Mucosa of rectum (tissue), 2 donors: ENCODE results near the gene ELAVL2.

Experiments used
- H3K27ac ChIP-seq, 2 donors: one replicate each; pipeline ENCODE4 v1.7.0; 2013; ENCODE audit warnings: inconsistent platforms in 2 of 2, low read depth in 2 of 2, low read length in 2 of 2
- H3K27me3 ChIP-seq, 2 donors: one replicate each; pipeline ENCODE4 v1.7.0; 2013; ENCODE audit warnings: low read length in 2 of 2; ENCODE audit not compliant: control insufficient read depth in 2 of 2, insufficient read depth in 2 of 2
- H3K36me3 ChIP-seq, 2 donors: one replicate each; pipeline ENCODE4 v1.7.0; 2013; ENCODE audit warnings: low read length in 2 of 2; ENCODE audit not compliant: control insufficient read depth in 2 of 2, insufficient read depth in 2 of 2
- H3K4me1 ChIP-seq, 2 donors: one replicate each; pipeline ENCODE4 v1.7.0; 2013; ENCODE audit warnings: low read length in 2 of 2, mild to moderate bottlenecking in 1 of 2; ENCODE audit not compliant: control insufficient read depth in 2 of 2, insufficient read depth in 2 of 2
- H3K4me3 ChIP-seq, 2 donors: one replicate each; pipeline ENCODE4 v1.7.0; 2013; ENCODE audit warnings: low read length in 2 of 2
- H3K9ac ChIP-seq, 2 donors: one replicate each; pipeline ENCODE4 v1.7.0; 2013; ENCODE audit warnings: low read length in 2 of 2, low read depth in 1 of 2, mild to moderate bottlenecking in 1 of 2
- H3K9me3 ChIP-seq, 2 donors: one replicate each; pipeline ENCODE4 v1.7.0; 2013; ENCODE audit warnings: low read length in 2 of 2; ENCODE audit not compliant: control insufficient read depth in 2 of 2
- donor health status: healthy.
- donor health status: Normal muscosa, but diverticular disease.

The ELAVL2 gene

DNA sequence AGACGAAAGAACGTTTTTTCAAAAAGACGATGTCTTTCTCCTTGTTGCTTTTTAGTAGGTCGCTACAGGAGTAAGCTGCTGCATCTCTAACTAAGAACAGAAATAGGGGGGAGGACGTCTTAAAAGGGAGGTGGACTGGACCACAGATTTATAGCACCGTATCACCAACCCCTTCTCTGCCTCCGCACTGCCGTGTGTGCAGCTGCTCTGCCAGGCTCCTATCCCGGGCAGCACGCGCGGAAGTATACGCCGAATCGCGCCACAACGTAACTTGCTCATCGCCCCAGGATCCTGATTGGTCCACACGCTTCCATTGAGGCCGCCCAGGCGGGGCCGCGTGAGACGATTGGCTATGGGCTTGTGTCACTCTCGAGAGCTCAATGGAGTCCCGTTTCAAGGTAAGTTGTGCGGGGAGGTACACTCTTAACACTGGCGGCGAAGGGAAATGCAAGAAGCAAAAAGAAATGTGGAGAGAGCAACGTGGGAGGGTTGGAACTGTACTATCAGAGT lies at the start of gene ELAVL2:
ELAVL2 (minus strand) TSS at position 121 of the 510 bp plus-strand sequence. CDS start 64,006 bp downstream, outside the sequence.
- no peaks in the 10 kb centered on the region for H3K9me3 ChIP-seq
- H3K36me3 ChIP-seq = no peaks in the 10 kb centered on the region
- H3K27me3 ChIP-seq = peaks cover 34 to 58% of the 10 kb centered on the region in 2 donors
- H3K4me1 ChIP-seq = peaks cover 1 to 9% of the 10 kb centered on the region in 2 donors
- no peak within 1 kb of the TSS for H3K9ac ChIP-seq
- peak within 1 kb of the TSS; percentile 69 to 80 for H3K4me3 ChIP-seq
- H3K27ac ChIP-seq = no peak within 1 kb of the TSS

DNA sequence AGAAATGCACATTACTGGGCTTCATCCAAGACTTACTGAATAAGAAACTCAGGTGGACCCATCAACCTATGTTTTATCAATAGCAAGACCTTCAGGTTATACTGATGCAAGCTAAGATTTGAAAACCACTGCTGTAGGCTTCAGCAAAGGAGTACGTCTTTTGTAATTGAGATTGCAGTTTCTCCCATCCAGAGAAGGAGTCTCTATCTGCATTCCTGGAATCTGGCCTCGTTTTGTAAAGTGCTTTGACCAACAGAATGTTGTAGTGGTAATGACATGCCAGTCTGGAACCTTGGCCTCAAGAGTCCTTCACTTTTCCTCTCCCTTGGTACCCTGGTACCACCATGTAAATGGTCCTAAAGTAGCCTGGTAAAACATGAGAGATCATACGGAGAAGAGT lies 32.2 kb upstream of the ELAVL2 start:
- H3K4me3 ChIP-seq = no peak overlapping the region
- H3K36me3 ChIP-seq = no peaks in the 10 kb centered on the region
- H3K27ac ChIP-seq = no peak overlapping the region
- H3K4me1 ChIP-seq = no peaks in the 10 kb centered on the region
- no peaks in the 10 kb centered on the region for H3K9me3 ChIP-seq
- H3K27me3 ChIP-seq = no peaks in the 10 kb centered on the region
- H3K9ac ChIP-seq = no peak overlapping the region

DNA sequence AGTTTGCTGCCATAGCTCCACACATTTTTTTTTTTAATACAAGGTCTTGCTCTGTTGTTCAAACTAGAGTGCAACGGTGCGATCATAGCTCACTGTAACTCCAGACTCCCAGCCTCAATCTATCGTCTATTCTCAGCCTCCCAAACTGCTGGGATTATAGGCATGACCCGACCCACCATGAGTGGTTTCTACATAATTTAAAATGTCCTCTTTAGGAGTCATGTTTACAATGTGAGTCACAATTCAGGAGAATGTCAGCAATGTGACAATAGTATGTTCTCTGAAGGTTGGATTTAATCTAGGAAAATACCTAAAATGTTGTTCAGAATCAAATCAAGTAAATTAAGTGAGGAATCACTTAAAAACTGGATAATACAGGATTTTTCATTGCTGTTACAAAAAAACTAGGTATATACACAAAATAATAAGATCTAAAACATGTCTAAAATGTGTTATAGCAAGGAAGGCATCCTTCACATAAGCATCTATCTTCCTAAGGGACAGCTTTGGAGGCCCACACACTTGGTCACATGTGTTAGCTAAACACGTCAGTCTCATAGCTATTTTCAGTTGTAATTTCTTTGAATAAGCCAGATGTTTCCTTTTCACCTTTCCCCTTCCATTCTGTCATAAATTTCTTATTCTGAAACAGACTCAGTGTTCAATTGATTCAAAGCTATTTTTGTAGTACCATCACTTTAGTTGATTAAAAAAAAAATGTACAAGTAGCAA lies 30.0 kb upstream of the ELAVL2 start:
- no peaks in the 10 kb centered on the region for H3K36me3 ChIP-seq
- no peak overlapping the region for H3K9ac ChIP-seq
- no peaks in the 10 kb centered on the region for H3K9me3 ChIP-seq
- H3K4me1 ChIP-seq = no peaks in the 10 kb centered on the region
- H3K27ac ChIP-seq = no peak overlapping the region
- H3K4me3 ChIP-seq = no peak overlapping the region
- peaks cover 4% of the 10 kb centered on the region in 2 donors for H3K27me3 ChIP-seq

DNA sequence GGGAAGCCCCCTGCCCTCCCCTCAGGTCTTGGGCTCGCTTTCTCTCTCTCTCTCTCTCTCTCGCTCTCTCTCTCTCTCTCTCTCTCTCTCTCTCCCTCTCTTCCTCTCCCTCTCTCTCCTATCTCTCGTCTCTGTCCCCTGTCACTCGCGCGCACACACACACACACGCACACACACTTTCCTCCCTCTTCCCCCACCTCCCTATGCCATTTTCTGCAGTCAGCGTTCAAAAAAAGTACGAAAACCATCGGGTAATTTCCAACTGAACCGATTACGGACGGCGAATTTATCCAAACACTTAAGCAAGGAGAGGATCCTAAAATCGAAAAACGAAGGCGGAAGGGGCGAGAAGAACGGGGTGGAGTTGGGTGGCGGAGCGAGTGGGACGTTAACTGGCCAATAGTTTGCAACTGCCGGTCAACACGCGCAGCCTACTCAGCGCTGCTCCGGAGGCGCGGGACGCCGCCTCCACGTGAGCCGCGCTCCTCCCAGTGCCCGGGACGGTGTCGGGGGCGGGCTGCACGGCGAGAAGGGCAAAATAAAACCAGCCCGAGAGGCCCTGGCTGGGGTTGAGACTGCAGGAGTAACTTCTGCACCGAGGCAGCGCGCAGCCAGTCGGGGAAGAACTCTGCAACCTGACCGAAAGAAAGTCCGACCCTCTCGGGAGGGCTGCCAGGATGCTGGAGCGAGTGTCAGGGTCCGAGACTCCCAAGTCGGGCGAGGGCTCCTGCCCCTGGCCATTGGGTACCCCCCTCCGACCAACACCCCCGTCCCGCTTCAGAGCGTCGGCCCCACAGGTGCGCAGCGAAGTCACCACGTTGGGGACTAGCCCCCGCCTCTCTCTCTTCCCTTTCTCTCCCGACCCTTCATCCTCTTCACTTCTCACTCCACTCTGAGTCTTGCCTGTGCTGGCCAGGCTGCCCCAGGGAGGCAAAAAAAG lies 24.9 kb upstream of the ELAVL2 start:
- Histone ChIP-seq H3K4me1 (no peaks in the 10 kb centered on the region), H3K9me3 (no peaks in the 10 kb centered on the region), H3K36me3 (no peaks in the 10 kb centered on the region), H3K9ac (no peak overlapping the region), H3K4me3 (peak overlapping the region; percentile 64 to 68), H3K27me3 (peaks cover 16 to 25% of the 10 kb centered on the region in 2 donors), H3K27ac (no peak overlapping the region)

DNA sequence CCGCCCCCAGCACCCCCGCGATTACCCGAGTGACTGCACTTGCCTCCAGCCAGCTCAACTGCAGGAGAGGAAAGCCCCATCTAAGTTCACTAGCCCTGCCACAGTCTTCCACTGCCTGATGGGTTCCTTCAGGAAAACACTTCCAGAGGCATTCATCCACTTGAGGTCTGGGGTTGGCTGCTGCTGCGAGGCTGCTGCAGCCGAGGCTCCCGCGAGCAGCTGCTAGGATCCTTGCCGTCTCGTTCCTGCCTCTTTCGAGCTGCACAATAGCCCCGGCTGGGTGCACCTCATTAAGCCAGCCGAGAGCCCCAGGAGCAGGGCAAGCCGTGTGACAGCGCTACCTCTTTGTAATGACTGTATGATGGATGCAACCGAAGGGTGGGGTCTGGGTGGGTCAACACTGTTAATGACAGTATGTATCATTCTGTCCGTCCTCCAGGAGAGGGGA lies 24.2 kb upstream of the ELAVL2 start:
- Histone ChIP-seq H3K4me3 (peak overlapping the region; percentile 64 to 68), H3K27ac (no peak overlapping the region), H3K9ac (no peak overlapping the region), H3K27me3 (peaks cover 16 to 25% of the 10 kb centered on the region in 2 donors), H3K9me3 (no peaks in the 10 kb centered on the region), H3K4me1 (no peaks in the 10 kb centered on the region), H3K36me3 (no peaks in the 10 kb centered on the region)

DNA sequence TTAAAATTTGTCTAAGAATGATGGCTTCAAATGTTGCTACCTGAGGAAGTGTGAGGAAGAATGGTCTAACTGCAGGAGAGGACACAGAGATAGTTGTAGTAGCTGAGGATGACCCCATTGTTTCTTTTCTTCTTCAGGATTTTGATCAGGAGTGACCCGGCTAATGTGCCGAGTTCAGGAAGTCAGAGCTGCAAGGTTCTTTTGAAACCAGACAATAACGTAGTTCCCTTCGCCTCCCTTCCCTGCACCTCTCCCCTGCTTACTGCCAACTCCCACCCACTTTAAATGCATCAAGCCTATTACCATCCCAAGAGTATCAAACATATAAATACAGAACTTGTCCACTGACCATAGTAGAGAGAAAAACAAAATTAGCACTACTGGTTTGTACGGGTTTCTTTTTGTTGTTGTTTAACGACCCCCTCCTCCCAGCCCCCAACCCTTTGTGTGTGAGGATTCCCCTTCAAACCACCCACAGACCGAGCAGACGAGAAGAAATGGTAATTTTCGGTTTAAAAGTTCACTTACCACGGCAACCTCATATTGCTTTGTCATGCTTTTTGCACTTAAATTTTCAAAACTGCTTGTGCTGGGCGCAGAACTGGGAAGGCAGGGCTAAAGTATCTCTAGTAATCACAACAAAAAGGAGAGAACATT lies 23.5 kb upstream of the ELAVL2 start:
- no peak overlapping the region for H3K9ac ChIP-seq
- no peak overlapping the region for H3K4me3 ChIP-seq
- no peaks in the 10 kb centered on the region for H3K4me1 ChIP-seq
- no peak overlapping the region for H3K27ac ChIP-seq
- H3K9me3 ChIP-seq = no peaks in the 10 kb centered on the region
- no peaks in the 10 kb centered on the region for H3K36me3 ChIP-seq
- peaks cover 16 to 25% of the 10 kb centered on the region in 2 donors for H3K27me3 ChIP-seq

DNA sequence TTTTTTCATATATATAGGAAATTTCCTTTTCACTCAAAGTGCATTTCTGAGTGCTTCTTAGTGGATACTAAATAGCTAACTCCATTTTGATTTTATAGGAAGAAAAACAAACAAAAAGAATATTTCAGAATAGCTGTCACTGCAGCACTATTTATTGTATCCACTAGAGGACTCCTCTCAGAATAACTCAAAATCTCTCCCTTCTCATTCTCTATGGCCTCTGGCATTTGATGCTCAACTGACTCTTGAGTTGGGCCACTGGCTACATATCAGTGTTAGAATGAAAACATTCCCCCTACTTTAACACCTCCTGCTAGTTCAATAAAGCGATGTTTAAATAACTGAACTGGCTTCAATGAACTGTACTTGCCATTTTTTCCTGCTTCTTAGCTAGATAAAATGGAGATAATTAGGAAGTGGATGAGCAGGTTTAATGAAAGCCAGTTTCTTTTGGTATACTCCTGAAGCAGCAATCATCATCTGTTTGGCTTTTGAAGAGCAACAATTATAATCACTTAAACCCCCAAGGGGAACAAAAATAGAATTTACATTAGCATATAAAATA lies 16.6 kb upstream of the ELAVL2 start:
- no peak overlapping the region for H3K9ac ChIP-seq
- H3K4me1 ChIP-seq = no peaks in the 10 kb centered on the region
- no peaks in the 10 kb centered on the region for H3K27me3 ChIP-seq

DNA sequence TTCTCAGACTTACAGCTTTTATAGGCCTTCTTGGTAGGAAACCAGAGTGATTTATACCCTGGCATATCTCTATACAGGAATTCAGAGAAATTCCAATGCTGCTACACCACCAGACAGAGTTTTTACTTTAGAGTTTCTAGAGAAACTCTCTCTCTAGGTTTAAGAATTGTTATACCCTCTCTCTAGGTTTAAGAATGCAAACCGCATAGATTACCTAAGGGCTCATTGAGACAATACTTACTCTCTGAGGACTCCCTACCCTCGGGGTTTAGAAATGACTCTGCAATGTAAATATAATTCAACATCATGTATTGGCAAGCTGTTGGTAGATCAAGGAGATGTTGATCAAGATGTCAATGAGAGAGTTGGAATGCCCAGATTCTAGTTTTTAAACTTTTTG lies 15.3 kb upstream of the ELAVL2 start:
- H3K27me3 ChIP-seq = peaks cover 0 to 3% of the 10 kb centered on the region in 2 donors

More for the DNA sequence above, 16.6 kb upstream of the ELAVL2 start:
- no peak overlapping the region for H3K27ac ChIP-seq
- no peaks in the 10 kb centered on the region for H3K9me3 ChIP-seq
- H3K36me3 ChIP-seq = no peaks in the 10 kb centered on the region
- no peak overlapping the region for H3K4me3 ChIP-seq

DNA sequence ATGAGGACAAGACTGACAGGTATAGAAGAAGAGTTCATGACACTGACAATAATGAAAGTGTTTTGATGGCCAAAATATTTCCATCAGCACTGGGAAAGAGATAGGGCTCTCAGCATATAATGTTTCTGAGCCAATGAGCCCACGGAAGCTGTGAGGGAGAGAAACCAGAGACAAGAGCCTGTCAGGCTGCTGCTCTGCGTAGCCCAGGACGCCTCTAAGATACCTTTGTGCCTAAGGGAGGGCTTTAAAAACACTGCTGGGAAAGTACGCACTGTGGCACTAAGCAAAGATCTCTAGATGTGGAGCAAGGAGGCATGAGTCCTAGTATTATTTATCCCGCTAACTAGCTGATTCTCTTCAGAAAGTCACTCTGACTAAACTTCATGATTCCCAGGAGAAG lies 11.0 kb upstream of the ELAVL2 start:
- Histone ChIP-seq H3K9me3 (no peaks in the 10 kb centered on the region), H3K36me3 (no peaks in the 10 kb centered on the region), H3K4me1 (no peaks in the 10 kb centered on the region), H3K9ac (no peak overlapping the region), H3K4me3 (no peak overlapping the region), H3K27ac (no peak overlapping the region), H3K27me3 (peaks cover 0 to 9% of the 10 kb centered on the region in 2 donors)

More for the DNA sequence above, 15.3 kb upstream of the ELAVL2 start:
- no peak overlapping the region for H3K9ac ChIP-seq
- no peaks in the 10 kb centered on the region for H3K4me1 ChIP-seq
- H3K4me3 ChIP-seq = no peak overlapping the region
- no peaks in the 10 kb centered on the region for H3K9me3 ChIP-seq
- no peak overlapping the region for H3K27ac ChIP-seq
- no peaks in the 10 kb centered on the region for H3K36me3 ChIP-seq
